ENCODE results near the gene PLPP4.

The PLPP4 gene

GRCh38 chr10:120456626-120457430 lies at the start of gene PLPP4:
TSS of gene PLPP4 (plus strand) at chr10:120457227. CDS start at chr10:120457306, 79 bp downstream.
- no peak for DNase-seq (ENCODE audit: low read depth in 2 of 3, low spot score in 2 of 3)

- DNase-seq (ENCODE audit: low read depth in 2 of 3, low spot score in 2 of 3), result no peak
These were observed 47.2 kb upstream of the PLPP4 start for GRCh38 chr10:120409816-120410215.

GRCh38 chr10:120414946-120415345 lies 42.1 kb upstream of the PLPP4 start:
- no peak for DNase-seq (ENCODE audit: low read depth in 2 of 3, low spot score in 2 of 3)

DNA sequence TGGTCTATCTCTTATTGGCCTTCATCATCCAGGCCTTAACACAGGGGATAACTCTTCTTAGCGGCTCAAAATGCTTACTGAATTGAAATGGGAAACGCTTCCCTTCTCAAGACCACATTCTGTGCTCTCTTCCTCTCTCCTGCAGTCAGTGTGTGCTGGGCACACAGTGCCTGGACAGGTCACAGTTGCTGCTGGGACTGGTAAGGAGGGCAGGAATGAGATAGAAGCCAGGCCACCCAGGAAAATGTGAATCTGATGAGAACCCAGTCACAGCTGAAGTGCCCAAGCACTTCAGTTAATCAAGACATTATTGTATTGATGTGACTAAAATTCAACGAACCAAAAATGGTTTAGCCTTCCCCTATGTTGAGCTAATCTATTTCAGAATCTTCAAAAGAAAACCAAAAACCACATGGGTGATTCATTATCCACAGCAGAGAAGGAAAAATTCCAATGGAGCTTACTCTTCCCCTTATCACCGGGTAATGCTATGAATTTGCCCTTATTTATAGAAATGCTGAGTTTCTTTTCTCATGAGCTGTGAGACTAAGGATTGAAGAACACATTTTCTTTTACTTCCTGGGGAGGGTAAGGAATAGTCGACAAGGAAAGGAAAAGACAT lies 41.2 kb upstream of the PLPP4 start:
- no peak for DNase-seq (ENCODE audit: low read depth in 2 of 3, low spot score in 2 of 3)

GRCh38 chr10:120420421-120420820 lies 36.6 kb upstream of the PLPP4 start:
- DNase-seq (ENCODE audit: low read depth in 2 of 3, low spot score in 2 of 3), result no peak

DNA sequence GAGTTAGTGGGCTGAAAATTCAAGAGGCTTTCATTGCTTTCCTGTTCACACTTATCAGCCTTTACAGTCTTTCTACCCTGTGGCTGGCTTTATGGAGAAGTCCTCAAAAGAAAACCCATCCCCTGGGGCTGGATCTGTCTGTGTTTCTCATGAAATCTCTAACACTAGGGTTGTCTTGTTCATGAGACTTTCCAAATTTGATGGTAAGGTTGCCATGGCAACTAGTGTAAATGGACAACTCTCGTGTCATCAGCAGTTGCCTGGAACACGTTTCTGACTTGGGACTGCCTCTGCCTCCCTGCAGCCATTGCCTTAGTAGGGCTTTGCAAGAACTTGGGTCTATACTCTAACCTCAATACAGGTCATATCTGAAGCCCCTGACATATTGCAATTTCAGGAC lies 35.8 kb upstream of the PLPP4 start:
- no peak for DNase-seq (ENCODE audit: low read depth in 2 of 3, low spot score in 2 of 3)

- no peak for DNase-seq (ENCODE audit: low read depth in 2 of 3, low spot score in 2 of 3)
These were observed 34.6 kb upstream of the PLPP4 start for GRCh38 chr10:120422457-120422856.

- DNase-seq (ENCODE audit: low read depth in 2 of 3, low spot score in 2 of 3), result no peak
These were observed 33.4 kb upstream of the PLPP4 start for GRCh38 chr10:120423431-120424197.

- no peak for DNase-seq (ENCODE audit: low read depth in 2 of 3, low spot score in 2 of 3)
These were observed 32.9 kb upstream of the PLPP4 start for GRCh38 chr10:120424198-120424464.

GRCh38 chr10:120426306-120426705 lies 30.7 kb upstream of the PLPP4 start:
- DNase-seq (ENCODE audit: low read depth in 2 of 3, low spot score in 2 of 3), result no peak

DNA sequence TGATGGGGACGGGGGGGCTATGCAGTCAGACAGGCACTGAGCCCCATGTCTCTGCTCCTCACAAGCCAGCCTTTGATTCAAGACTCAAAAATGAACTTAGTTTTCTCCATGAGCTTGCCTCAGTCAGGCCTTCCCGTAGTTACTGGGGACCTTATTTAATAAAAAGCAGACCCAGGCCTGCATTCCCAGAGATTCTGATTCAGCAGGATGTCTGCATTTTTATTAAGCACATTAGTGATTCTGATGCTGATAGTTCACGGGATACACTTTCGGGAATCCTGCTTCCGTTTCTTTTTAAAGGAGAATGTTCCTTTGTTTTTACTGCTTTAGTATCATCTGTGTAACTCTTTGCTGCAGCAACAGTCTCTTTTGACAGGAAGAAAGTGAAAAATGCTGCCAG lies 28.3 kb upstream of the PLPP4 start:
- DNase-seq (ENCODE audit: low read depth in 2 of 3, low spot score in 2 of 3), result no peak

- DNase-seq (ENCODE audit: low read depth in 2 of 3, low spot score in 2 of 3), result no peak
These were observed 27.6 kb upstream of the PLPP4 start for GRCh38 chr10:120429395-120429794.

DNA sequence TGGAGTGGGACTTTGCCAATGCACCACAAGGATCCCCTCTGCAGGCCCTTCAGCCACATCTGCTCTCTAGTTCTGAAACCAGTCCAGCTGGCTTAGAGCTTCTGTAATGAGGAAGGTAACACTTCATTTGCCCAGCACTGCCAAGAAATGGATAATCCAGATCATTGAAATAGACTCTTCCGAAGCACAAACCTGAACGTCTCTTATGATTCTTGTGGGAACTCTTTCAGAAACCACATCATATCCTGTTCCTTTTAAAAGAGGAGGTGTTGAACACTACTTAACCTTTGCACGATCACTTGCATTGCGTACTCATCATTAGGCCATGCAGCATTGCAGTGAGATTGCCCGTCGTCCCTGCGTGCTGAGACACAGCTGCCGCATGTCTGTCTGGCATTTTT lies 25.8 kb upstream of the PLPP4 start:
- DNase-seq (ENCODE audit: low read depth in 2 of 3, low spot score in 2 of 3), result no peak

DNA sequence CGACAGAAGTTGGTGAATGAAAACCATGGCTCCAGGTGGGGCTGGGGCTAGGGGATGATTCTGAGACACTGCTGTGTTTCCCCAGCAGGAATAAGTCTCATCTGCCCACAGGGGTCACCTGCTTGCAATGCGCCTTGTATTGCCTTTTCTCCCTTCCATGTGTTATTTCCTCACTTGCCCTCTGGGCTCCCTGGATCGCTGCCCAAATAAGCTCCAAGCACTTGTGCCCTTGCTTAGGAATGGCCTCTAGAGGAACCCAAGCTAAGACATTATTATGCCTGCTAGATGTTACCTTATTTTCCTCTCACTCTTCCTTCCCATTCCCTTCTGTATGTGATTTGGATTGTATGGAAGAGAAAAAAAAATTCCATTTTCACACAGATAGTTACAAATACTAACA lies 24.8 kb upstream of the PLPP4 start:
- DNase-seq (ENCODE audit: low read depth in 2 of 3, low spot score in 2 of 3), result no peak

GRCh38 chr10:120433141-120433540 lies 23.9 kb upstream of the PLPP4 start:
- DNase-seq (ENCODE audit: low read depth in 2 of 3, low spot score in 2 of 3), result no peak

DNA sequence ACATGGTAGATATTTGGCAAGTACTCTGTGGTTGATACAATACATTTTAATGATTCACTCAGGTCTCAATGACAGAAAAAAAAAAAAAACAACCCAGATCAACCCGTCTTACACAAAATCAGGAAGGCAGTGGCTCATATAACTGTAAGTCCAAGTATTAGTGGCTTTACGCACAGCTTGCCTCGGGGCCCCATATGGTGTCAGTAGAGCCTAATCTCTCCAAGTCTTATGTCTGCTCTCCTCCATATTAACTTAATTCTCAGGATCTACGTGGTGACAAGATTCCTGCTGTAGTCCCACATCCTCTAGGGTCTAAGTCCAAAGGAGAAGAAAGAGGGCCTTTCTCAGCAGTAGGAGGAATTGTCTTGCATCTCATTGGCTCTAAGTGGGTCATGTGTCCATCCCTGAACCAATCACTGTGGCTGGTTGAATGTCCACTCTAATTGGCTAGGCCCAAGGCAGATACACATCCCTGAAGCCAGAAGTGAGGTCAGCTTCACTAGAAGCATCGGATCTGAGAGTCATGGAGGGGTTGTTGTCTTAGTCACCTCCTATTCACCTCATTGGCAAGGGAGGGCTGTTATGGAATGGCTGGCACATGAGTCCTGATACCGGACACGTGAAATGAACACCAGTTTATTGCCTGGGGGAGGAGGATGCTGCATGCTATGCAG lies 20.5 kb upstream of the PLPP4 start:
- no peak for DNase-seq (ENCODE audit: low read depth in 2 of 3, low spot score in 2 of 3)

DNA sequence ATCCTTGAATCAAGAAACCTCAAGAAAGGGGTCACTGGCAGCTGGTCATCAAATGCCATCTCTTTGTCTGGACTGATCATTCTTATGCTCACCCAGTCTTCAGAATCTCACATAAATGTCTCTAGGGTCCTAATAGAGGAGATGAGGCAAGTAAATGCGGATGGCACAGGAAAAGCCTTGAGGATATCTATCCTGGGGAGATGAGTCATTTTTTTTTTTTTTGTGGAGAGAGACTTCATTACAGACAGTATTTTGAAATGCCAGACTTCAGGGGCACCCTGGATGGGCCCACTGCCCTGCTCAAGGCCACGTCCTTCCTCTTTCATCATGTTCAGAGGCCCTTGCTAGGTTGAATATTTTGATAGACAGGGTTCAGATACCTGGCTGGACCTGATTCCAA lies 19.5 kb upstream of the PLPP4 start:
- no peak for DNase-seq (ENCODE audit: low read depth in 2 of 3, low spot score in 2 of 3)

GRCh38 chr10:120451968-120452367 lies 5.1 kb upstream of the PLPP4 start:
- no peak for DNase-seq (ENCODE audit: low read depth in 2 of 3, low spot score in 2 of 3)

GRCh38 chr10:120453319-120453718 lies 3.7 kb upstream of the PLPP4 start:
- DNase-seq (ENCODE audit: low read depth in 2 of 3, low spot score in 2 of 3), result no peak

DNA sequence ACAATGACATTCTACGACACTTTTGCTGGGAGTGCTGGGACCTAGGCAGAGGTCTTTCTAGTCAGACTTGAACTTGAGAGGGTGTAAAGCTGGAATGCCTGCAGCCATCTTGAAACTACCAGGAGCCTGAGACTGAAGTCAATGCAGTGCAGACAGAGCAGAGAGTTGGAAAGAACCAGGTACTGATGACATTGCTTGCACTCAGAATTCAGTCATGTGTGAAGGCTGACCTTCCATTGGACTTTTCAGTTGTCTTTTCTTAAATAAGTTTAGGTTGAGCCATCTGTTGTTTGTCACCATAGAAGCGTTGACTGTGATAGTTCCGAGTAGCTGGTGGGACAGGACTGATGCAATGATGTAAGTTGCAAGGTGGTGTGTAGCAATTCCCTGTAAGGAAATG lies 3.1 kb upstream of the PLPP4 start:
- no peak for DNase-seq (ENCODE audit: low read depth in 2 of 3, low spot score in 2 of 3)

DNA sequence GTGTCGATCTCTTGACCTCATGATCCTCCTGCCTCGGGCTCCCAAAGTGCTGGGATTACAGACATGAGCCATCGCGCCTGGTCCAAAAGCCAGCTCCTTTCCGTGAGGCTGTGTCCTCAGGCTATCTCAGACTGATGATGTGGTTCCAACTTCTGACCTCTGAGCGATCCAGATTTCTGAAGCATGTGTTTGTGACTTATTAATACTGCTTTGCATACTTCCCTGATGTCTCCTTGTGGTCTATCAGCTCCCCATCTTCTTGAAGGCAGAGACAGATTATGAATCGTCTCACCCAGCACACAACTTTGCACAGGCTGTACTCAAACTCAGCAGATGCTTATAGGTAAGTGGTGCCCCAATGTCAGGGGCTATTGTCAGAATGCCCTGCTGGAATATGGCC lies 2.0 kb upstream of the PLPP4 start:
- no peak for DNase-seq (ENCODE audit: low read depth in 2 of 3, low spot score in 2 of 3)

- no peak for DNase-seq (ENCODE audit: low read depth in 2 of 3, low spot score in 2 of 3)
These were observed 1.4 kb upstream of the PLPP4 start for GRCh38 chr10:120455606-120456005.
